Femur (tissue), 1 donor: ENCODE measurements around the gene MDGA2.
"Not testable (repeated sequence)": the region's sequence is repeated elsewhere in the genome, so short reads cannot be mapped to it uniquely, and the experiment has no call there.

ENCODE experiments used
- DNase-seq: peaks from one replicate; pipeline ENCODE4 v3.0.0-alpha.2; 2017

Gene MDGA2

GRCh38 chr14:47211263-47211662, 464.1 kb downstream of the MDGA2 start:
- no peak for DNase-seq

- DNase-seq, result no peak
Observed at GRCh38 chr14:47210099-47210498, 465.3 kb downstream of the MDGA2 start.

- DNase-seq, result no peak
Observed at GRCh38 chr14:47208434-47208833, 467.0 kb downstream of the MDGA2 start.

- DNase-seq, result no peak
Observed at GRCh38 chr14:47207617-47208016, 467.8 kb downstream of the MDGA2 start.

- DNase-seq, result no peak
Observed at GRCh38 chr14:47200740-47201139, 474.7 kb downstream of the MDGA2 start.

- DNase-seq, result no peak
Observed at GRCh38 chr14:47195582-47195981, 479.8 kb downstream of the MDGA2 start.

GRCh38 chr14:47194055-47194454, 481.4 kb downstream of the MDGA2 start:
- DNase-seq, result no peak

GRCh38 chr14:47192203-47192602, 483.2 kb downstream of the MDGA2 start:
- DNase-seq, result not testable (repeated sequence)

GRCh38 chr14:47191700-47192099, 483.7 kb downstream of the MDGA2 start:
- no peak for DNase-seq

- no peak for DNase-seq
Observed at GRCh38 chr14:47189911-47190484, 485.4 kb downstream of the MDGA2 start.

GRCh38 chr14:47186486-47186885, 488.9 kb downstream of the MDGA2 start:
- no peak for DNase-seq

- no peak for DNase-seq
Observed at GRCh38 chr14:47179906-47180305, 495.5 kb downstream of the MDGA2 start.

- not testable (repeated sequence) for DNase-seq
Observed at GRCh38 chr14:47171896-47172295, 503.5 kb downstream of the MDGA2 start.

- no peak for DNase-seq
Observed at GRCh38 chr14:47167402-47167801, 508.0 kb downstream of the MDGA2 start.

- no peak for DNase-seq
Observed at GRCh38 chr14:47155395-47155794, 520.0 kb downstream of the MDGA2 start.

- no peak for DNase-seq
Observed at GRCh38 chr14:47154276-47154797, 521.1 kb downstream of the MDGA2 start.

- DNase-seq, result no peak
Observed at GRCh38 chr14:47153746-47154145, 521.7 kb downstream of the MDGA2 start.

GRCh38 chr14:47150267-47150666, 525.1 kb downstream of the MDGA2 start:
- DNase-seq, result no peak

GRCh38 chr14:47149326-47149725, 526.1 kb downstream of the MDGA2 start:
- no peak for DNase-seq

- DNase-seq, result no peak
Observed at GRCh38 chr14:47148686-47149085, 526.7 kb downstream of the MDGA2 start.

- no peak for DNase-seq
Observed at GRCh38 chr14:47120645-47121044, 554.8 kb downstream of the MDGA2 start.

- DNase-seq, result no peak
Observed at GRCh38 chr14:47103771-47104170, 571.6 kb downstream of the MDGA2 start.

GRCh38 chr14:47102472-47102871, 572.9 kb downstream of the MDGA2 start:
- no peak for DNase-seq

GRCh38 chr14:47085678-47086077, 589.7 kb downstream of the MDGA2 start:
- DNase-seq, result no peak

GRCh38 chr14:47065326-47065725, 610.1 kb downstream of the MDGA2 start:
- DNase-seq, result no peak
